Activated naive CD4-positive, alpha-beta T cell treated with Interleukin-2 at 50 U/mL for 16 hours (primary cell): ENCODE data around the gene DHX16.

ENCODE experiments used
- DNase-seq: peaks from one replicate; pipeline ENCODE4 v3.0.0-alpha.2; 2020

DHX16 gene

GRCh38 chr6:30626484-30627366 is 46.1 kb downstream of the DHX16 start, which contains the start of gene ATAT1:
Gene ATAT1, plus strand, starts transcription at chr6:30626874.
- peak; percentile 90 for DNase-seq

- no peak for DNase-seq
These were observed 47.3 kb downstream of the DHX16 start for GRCh38 chr6:30625511-30625910.

GRCh38 chr6:30619561-30619960 is 53.2 kb downstream of the DHX16 start:
- no peak for DNase-seq

GRCh38 chr6:30618270-30618797 is 54.5 kb downstream of the DHX16 start:
- DNase-seq, result no peak

GRCh38 chr6:30617565-30618269 is 55.1 kb downstream of the DHX16 start, which contains the start of gene MRPS18B:
Gene MRPS18B, plus strand, starts transcription at chr6:30617840. Its CDS starts 26 bp downstream, at chr6:30617866.
- peak; percentile 98 for DNase-seq

- peak; percentile 97 for DNase-seq
These were observed 55.8 kb downstream of the DHX16 start, which contains the start of gene PPP1R10 for GRCh38 chr6:30616811-30617564. Gene PPP1R10, minus strand, starts transcription at chr6:30617243. Its CDS starts 7,299 bp downstream, at chr6:30609944.

- peak; percentile 32 for DNase-seq
These were observed 56.6 kb downstream of the DHX16 start for GRCh38 chr6:30615958-30616810.

GRCh38 chr6:30615219-30615957 is 57.4 kb downstream of the DHX16 start:
- peak; percentile 36 for DNase-seq

- peak; percentile 85 for DNase-seq
These were observed 58.0 kb downstream of the DHX16 start for GRCh38 chr6:30614843-30615218.

GRCh38 chr6:30614044-30614842 is 58.6 kb downstream of the DHX16 start:
- no peak for DNase-seq

- no peak for DNase-seq
These were observed 59.4 kb downstream of the DHX16 start for GRCh38 chr6:30613251-30614043.

GRCh38 chr6:30612687-30613248 is 60.0 kb downstream of the DHX16 start:
- no peak for DNase-seq

- no peak for DNase-seq
These were observed 60.6 kb downstream of the DHX16 start for GRCh38 chr6:30612213-30612612.

- DNase-seq, result no peak
These were observed 61.0 kb downstream of the DHX16 start for GRCh38 chr6:30611856-30612194.

GRCh38 chr6:30611150-30611855 is 61.5 kb downstream of the DHX16 start:
- DNase-seq, result no peak

GRCh38 chr6:30610065-30610464 is 62.7 kb downstream of the DHX16 start:
- no peak for DNase-seq

- DNase-seq, result no peak
These were observed 68.8 kb downstream of the DHX16 start for GRCh38 chr6:30603961-30604360.
